ENCODE measurements around the gene TNFSF8. TPM values are rescaled to one million over a fixed set of nuclear protein-coding genes. Genes with fewer than 3 reads are reported as not detected.

Gene TNFSF8
- total and polyA plus RNA-seq, 2 of the 4 experiments (the other 2 are of a cell fraction): not detected

DNA sequence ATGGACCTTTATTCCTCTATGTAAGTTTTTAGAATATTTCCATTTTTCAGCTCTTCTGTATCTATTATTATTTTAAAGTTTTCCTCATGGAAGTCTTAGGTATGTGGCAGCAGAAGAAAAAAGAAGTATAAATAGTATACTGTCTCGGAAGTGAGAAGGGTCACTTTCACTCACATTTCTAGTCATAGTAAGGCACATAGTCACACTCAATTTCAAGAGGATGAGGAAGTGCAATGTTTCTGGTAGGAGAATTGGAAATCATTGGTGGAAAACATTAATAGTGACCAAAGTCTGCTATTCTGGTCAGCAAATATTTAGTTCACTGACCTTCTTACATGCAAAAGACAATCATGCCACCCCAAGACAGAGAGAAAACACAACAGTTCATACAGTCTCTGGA is 35.2 kb upstream of the TNFSF8 start:
- H3K4me3 ChIP-seq (ENCODE audit: insufficient read depth, low read depth, low read length): no peak overlapping the region
- CTCF ChIA-PET: no interaction called here

More for the DNA sequence above, 35.2 kb upstream of the TNFSF8 start:
- no peaks in the 10 kb centered on the region for H3K36me3 ChIP-seq (ENCODE audit: control insufficient read depth, insufficient read depth, low read length)
- POLR2A ChIA-PET (ENCODE audit: unreplicated experiment): no interaction called here
- WGBS, 2 experiments (ENCODE audit: extremely low coverage in 2 of 2, insufficient read length in 1 of 2): no CpG with 5 or more reads among the region's 1 CpG
- H2AK5ac ChIP-seq (ENCODE audit: low read depth, low read length): no peak overlapping the region
- no peak overlapping the region for H3K27ac ChIP-seq (ENCODE audit: insufficient read depth, low read length)
- no peak overlapping the region for H2BK15ac ChIP-seq (ENCODE audit: low read depth, low read length)
- no peak overlapping the region for H3K18ac ChIP-seq (ENCODE audit: low read depth, low read length)
- H4K20me1 ChIP-seq (ENCODE audit: insufficient read depth, low read length): no peaks in the 10 kb centered on the region
- intact Hi-C loops (cut with micrococcal nuclease): no loop called here
- H3K4me1 ChIP-seq (ENCODE audit: control insufficient read depth, insufficient read depth, low read length): no peaks in the 10 kb centered on the region
- no peaks in the 10 kb centered on the region for H3K9me1 ChIP-seq (ENCODE audit: insufficient read depth, low read length)
- H4K91ac ChIP-seq (ENCODE audit: insufficient read depth, low read depth, low read length): no peak overlapping the region
- H3K4me2 ChIP-seq (ENCODE audit: low read depth, low read length): no peak overlapping the region
- dilution Hi-C loops (cut with HindIII; ENCODE audit: low sequenced_read_pairs, unreplicated experiment): no loop called here
- in situ Hi-C loops (cut with MboI; ENCODE audit: low sequenced_read_pairs): no loop called here
- H3K56ac ChIP-seq (ENCODE audit: extremely low read depth, insufficient read depth, low read length): no peak overlapping the region
- H3K79me1 ChIP-seq (ENCODE audit: low read depth in 1 of 2, low read length in 2 of 2): no peaks in the 10 kb centered on the region
- peaks cover 10% of the 10 kb centered on the region for H3K27me3 ChIP-seq (ENCODE audit: control insufficient read depth, insufficient read depth, low read length)
- no peak for TF ChIP-seq MAZ (IDR thresholded peaks at IDR 0.05; ENCODE audit: borderline replicate concordance, low read depth, low read length)
- no peak for TF ChIP-seq BHLHE40 (IDR thresholded peaks at IDR 0.05; ENCODE audit: low read depth, low read length)
- TF ChIP-seq, protein P1, sequence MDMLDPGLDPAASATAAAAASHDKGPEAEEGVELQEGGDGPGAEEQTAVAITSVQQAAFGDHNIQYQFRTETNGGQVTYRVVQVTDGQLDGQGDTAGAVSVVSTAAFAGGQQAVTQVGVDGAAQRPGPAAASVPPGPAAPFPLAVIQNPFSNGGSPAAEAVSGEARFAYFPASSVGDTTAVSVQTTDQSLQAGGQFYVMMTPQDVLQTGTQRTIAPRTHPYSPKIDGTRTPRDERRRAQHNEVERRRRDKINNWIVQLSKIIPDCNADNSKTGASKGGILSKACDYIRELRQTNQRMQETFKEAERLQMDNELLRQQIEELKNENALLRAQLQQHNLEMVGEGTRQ (IDR thresholded peaks at IDR 0.05; ENCODE audit: low read depth, low read length): no peak
- no peak overlapping the region for H2BK20ac ChIP-seq (ENCODE audit: low read depth, low read length)
- no peak overlapping the region for H2AK9ac ChIP-seq (replicated peaks; ENCODE audit: low read depth, low read length, poor library complexity)
- no TSS peak for BruUV-seq (replicated peaks)
- no peak overlapping the region for H3K4ac ChIP-seq (ENCODE audit: low read depth, low read length)
- no peak overlapping the region for H3K9ac ChIP-seq (ENCODE audit: low read depth, low read length)
- no peak overlapping the region for H3K23ac ChIP-seq (ENCODE audit: low read depth, low read length)
- no peak overlapping the region for H2BK120ac ChIP-seq (ENCODE audit: low read depth, low read length)
- H2BK5ac ChIP-seq (ENCODE audit: low read depth, low read length, poor library complexity, severe bottlenecking): no peak overlapping the region
- no peak overlapping the region for H4K5ac ChIP-seq (ENCODE audit: low read depth, low read length)
- H4K8ac ChIP-seq (ENCODE audit: low read depth in 2 of 2, low read length in 2 of 2): no peak overlapping the region
- ATAC-seq (ENCODE audit: low read depth): no peak
- no peak for DNase-seq
- H3K14ac ChIP-seq (replicated peaks; ENCODE audit: low read depth, low read length): no peak overlapping the region
- peaks cover 11% of the 10 kb centered on the region for H3K9me3 ChIP-seq (ENCODE audit: control insufficient read depth, insufficient read depth, low read length)
- no peak overlapping the region for H2AFZ ChIP-seq (replicated peaks; ENCODE audit: low read length, poor library complexity)

Measured in IMR-90 (cell line).